Measurements from ENCODE around the gene GPR157. TPM values are rescaled to one million over a fixed set of nuclear protein-coding genes. Genes with fewer than 3 reads are reported as not detected.
"Not testable (repeated sequence)": the region's sequence is repeated elsewhere in the genome, so short reads cannot be mapped to it uniquely, and the experiment has no call there.

Gene GPR157
- polyA plus RNA-seq, 3 donors from 2014 or later = 0.36 to 0.41 TPM; not detected in 1

DNA sequence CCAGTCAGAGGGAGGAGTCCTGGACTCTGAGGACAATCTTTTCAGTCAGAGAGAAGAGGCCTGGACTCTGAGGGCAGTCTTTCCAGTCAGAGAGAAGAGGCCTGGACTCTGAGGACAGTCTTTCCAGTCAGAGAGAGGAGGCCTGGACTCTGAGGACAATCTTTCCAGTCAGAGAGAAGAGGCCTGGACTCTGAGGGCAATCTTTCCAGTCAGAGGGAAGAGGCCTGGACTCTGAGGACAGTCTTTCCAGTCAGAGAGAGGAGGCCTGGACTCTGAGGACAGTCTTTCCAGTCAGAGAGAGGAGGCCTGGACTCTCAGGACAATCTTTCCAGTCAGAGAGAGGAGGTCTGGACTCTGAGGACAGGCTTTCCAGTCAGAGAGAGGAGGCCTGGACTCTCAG is 26.5 kb upstream of the GPR157 start:
- not testable (repeated sequence) for DNase-seq; H3K4me1 Mint-ChIP-seq; H3K27ac Mint-ChIP-seq; H3K9me3 Mint-ChIP-seq; H3K27me3 Mint-ChIP-seq (ENCODE audit: low read depth in 3 of 3); H3K4me3 Mint-ChIP-seq; H3K36me3 Mint-ChIP-seq

DNA sequence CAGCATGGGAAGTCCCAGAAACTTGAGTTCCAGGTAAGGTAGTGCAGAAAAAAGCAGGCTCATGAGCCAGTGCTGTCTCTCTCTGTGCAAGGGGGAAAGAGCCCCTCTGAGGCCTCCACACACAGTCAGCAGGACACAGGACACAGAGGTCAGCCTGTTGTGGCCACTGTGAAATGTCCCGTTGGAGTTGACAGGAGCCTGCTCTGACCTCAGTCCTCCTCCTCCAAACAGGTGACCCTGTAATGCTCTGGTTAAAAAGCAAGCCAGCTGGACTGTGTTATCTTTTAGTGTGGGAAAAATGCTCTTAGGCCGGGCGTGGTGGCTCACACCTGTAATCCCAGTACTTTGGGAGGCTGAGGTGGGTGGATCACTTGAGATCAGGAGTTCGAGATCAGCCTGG is 24.2 kb upstream of the GPR157 start:
- Mint-ChIP-seq H3K27me3 (ENCODE audit: low read depth in 3 of 3) (peaks cover 0 to 2% (median 0%) of the 10 kb centered on the region in 3 donors), H3K36me3 (no peaks in the 10 kb centered on the region), H3K27ac (no peak overlapping the region), H3K4me1 (no peaks in the 10 kb centered on the region), H3K4me3 (no peak overlapping the region), H3K9me3 (no peaks in the 10 kb centered on the region)
- no peak for DNase-seq

DNA sequence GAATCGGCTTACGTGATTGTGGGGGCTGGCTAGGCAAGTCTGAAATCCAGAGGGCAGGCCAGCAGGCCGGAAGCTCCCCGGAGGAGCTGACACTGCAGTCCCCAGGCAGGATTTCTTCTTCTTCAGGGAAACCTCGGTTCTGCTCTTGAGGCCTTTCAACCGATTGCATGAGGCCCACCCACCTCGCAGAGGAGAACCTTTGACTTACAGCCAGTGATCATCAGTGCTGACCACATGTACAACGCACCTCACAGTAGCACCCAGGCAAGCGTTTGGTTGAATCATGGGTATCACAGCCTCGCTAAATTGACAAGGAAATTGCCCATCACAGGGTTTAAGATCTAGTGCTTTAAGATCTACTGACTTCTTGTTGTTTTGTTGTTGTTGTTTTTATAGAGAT is 23.6 kb upstream of the GPR157 start:
- no peak overlapping the region for H3K4me3 Mint-ChIP-seq
- H3K4me1 Mint-ChIP-seq = no peaks in the 10 kb centered on the region
- H3K36me3 Mint-ChIP-seq = no peaks in the 10 kb centered on the region
- peaks cover 0 to 2% (median 0%) of the 10 kb centered on the region in 3 donors for H3K27me3 Mint-ChIP-seq (ENCODE audit: low read depth in 3 of 3)
- H3K9me3 Mint-ChIP-seq = no peaks in the 10 kb centered on the region
- no peak for DNase-seq
- H3K27ac Mint-ChIP-seq = no peak overlapping the region

DNA sequence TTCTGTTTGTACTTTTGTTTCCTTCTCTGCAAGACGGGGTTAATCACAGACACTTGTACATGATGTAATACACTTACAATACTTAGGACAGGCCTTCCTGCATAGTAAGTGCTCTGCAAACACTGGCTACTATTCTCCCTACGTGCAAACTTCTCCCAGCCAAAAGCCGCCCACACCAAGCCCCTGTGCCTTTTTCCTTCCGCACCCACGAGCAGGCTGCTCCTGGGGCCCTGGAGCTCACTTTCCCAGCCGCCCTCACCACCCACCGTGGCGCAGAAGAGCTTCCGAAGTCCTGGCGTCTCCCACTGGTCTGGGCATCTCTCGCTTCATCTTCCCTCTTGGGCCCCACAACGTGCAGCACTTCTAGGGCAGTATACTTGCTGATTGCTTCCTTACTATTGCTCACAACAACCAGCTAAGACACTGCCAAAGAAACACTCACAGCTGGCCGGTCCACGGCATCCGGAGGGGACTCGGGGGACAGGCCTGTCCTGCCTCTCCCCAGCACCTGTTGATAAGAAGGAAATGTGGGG is 22.5 kb upstream of the GPR157 start:
- Mint-ChIP-seq H3K4me3 (no peak overlapping the region), H3K27ac (no peak overlapping the region), H3K9me3 (no peaks in the 10 kb centered on the region), H3K4me1 (no peaks in the 10 kb centered on the region), H3K36me3 (no peaks in the 10 kb centered on the region), H3K27me3 (ENCODE audit: low read depth in 3 of 3) (no peaks in the 10 kb centered on the region)
- no peak for DNase-seq

DNA sequence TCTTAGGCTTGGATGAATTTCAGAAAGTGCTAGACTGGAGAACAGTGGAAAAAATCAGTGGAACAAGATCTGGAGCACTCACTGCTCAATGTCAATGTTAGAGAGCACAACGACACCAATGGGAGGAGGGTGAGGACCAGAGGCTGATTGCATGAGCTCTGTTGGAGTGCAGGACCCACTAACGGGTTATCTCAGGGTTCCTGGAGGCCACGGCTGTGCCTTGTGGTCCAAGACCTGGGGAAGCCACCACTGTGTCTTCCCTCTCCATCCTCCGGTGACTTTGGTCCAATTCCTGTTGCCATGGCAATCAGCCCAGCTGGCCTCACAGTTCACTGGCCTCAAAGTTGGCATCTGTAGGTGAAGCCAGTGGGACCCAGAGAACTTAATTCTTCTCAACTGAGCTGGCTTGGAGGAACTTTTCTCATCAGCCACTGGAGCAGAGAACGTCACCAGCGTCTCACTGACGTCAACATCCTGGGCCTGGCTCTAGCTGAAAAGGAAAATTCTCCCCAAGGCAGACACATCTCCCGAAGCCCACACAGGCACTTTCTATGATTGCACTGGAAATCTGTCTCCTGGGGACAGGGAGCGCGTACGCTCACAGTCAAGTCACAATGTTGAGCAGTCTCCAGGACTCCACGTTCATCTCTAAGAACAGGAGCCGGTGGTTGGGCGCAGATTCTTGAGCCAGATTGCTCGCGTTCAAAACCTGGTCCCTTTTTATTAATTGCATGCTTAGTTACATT is 21.9 kb upstream of the GPR157 start:
- Mint-ChIP-seq H3K4me3 (no peak overlapping the region), H3K4me1 (no peaks in the 10 kb centered on the region), H3K9me3 (peaks cover 0 to under 1% (median 0%) of the 10 kb centered on the region in 6 donors), H3K36me3 (no peaks in the 10 kb centered on the region), H3K27ac (no peak overlapping the region), H3K27me3 (ENCODE audit: low read depth in 3 of 3) (no peaks in the 10 kb centered on the region)
- no peak for DNase-seq

DNA sequence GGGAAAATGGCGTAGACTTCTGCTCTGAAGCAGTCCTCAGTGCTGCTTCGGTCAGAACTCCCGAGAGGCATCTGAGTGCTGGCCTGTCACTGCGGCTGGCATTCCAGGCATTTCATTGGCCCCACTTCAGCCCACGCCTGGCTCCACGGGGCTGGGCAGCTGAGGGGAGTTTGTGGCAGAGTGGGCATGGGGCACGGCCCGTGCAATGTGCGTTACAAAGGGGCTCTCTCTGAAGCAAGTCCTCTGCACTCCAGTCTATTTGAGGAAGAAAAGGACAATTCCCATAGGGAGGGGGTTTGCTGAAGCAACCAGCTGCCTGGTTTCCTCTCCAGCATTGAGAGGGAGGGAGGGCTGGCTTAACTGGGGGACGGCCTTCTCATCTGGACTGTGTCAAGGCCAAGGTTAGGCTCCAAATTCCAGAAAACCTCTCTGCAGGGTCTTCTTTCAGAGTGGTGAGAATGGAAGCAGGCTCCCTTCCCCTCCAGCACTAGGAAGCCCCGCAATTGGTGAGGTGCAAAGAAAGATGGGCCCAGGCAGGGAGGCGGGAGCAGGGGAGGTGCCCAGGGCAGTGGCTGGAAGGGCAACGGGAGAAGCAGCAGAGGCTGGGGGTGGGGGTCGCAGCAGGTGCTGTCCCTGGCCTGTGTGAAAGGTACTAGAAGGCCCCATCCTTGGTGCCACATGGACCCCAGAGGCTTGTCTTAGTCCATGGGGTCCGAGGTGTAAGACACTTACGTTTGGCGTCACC is 21.1 kb upstream of the GPR157 start:
- DNase-seq = no peak
- Mint-ChIP-seq H3K4me1 (no peaks in the 10 kb centered on the region), H3K27ac (no peak overlapping the region), H3K27me3 (ENCODE audit: low read depth in 3 of 3) (no peaks in the 10 kb centered on the region), H3K4me3 (no peak overlapping the region), H3K36me3 (no peaks in the 10 kb centered on the region), H3K9me3 (peaks cover 0 to 2% (median 0%) of the 10 kb centered on the region in 6 donors)

DNA sequence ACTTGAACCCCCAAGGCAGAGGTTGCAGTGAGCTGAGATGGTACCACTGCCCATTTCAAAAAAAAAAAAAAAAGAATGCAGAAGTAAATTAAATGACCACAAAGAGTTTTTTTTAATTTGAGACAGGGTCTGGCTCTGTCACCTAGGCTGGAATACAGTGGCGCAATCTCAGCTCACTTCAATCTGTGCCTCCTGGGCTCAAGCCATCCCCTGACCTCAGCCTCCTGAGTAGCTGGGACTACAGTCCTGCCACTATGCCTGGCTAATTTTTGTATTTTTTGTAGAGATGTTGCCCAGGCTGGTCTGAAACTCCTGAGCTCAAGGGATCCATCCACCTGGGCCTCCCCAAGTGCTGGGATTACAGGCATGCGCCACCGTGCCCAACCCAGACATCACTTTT is 20.2 kb upstream of the GPR157 start:
- Mint-ChIP-seq H3K4me1 (no peaks in the 10 kb centered on the region), H3K36me3 (no peaks in the 10 kb centered on the region), H3K27me3 (ENCODE audit: low read depth in 3 of 3) (no peaks in the 10 kb centered on the region), H3K9me3 (peaks cover 0 to 2% (median 0%) of the 10 kb centered on the region in 6 donors), H3K4me3 (no peak overlapping the region), H3K27ac (no peak overlapping the region)
- DNase-seq = no peak

DNA sequence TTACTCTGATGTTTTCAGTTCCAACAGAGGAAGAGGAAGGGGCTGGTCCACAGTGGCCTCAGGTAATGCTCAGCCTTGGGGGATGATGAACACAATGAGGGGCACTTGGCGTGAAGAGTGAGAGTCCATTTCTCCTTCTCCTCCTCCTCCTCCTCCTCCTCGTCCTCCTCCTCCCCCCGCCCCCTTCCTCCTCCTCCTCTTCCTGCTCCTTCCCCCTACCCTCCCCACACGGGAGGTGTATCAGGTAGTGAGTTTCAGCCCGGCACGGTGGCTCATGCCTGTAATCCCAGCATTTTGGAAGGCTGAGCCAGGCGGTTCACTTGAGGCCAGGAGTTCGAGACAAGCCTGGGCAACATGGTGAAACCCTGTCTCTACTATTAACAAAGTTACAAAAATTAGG is 17.3 kb upstream of the GPR157 start:
- Mint-ChIP-seq H3K4me1 (peaks cover 0 to 3% of the 10 kb centered on the region in 2 donors), H3K27me3 (ENCODE audit: low read depth in 3 of 3) (peaks cover 0 to 6% (median 0%) of the 10 kb centered on the region in 3 donors), H3K36me3 (no peaks in the 10 kb centered on the region), H3K9me3 (peaks cover 0 to 2% (median 0%) of the 10 kb centered on the region in 6 donors), H3K27ac (no peak overlapping the region), H3K4me3 (no peak overlapping the region)
- no peak for DNase-seq

DNA sequence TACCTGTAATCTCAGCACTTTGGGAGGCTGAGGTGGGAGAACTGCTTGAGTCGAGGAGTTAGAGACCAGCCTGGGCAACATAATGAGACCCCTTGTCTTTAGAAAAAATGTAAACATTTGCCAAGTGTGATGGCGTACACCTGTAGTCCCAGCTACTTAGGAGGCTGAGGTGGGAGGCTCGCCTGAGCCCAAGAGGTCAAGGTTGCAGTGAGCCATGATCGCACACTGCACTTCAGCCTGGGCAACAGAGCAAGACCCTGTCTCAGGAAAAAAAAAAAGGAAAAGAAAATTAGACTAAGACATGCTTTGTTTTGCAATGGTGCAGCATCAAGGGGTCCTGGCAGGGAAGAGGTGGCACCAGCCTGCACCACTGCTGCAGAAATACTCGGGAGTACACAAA is 16.8 kb upstream of the GPR157 start:
- peaks cover 0 to 6% (median 0%) of the 10 kb centered on the region in 3 donors for H3K27me3 Mint-ChIP-seq (ENCODE audit: low read depth in 3 of 3)
- H3K9me3 Mint-ChIP-seq = peaks cover 0 to 2% (median 0%) of the 10 kb centered on the region in 6 donors
- no peaks in the 10 kb centered on the region for H3K36me3 Mint-ChIP-seq
- H3K4me3 Mint-ChIP-seq = no peak overlapping the region
- no peak overlapping the region for H3K27ac Mint-ChIP-seq
- peaks cover 0 to 3% of the 10 kb centered on the region in 2 donors for H3K4me1 Mint-ChIP-seq
- no peak for DNase-seq

DNA sequence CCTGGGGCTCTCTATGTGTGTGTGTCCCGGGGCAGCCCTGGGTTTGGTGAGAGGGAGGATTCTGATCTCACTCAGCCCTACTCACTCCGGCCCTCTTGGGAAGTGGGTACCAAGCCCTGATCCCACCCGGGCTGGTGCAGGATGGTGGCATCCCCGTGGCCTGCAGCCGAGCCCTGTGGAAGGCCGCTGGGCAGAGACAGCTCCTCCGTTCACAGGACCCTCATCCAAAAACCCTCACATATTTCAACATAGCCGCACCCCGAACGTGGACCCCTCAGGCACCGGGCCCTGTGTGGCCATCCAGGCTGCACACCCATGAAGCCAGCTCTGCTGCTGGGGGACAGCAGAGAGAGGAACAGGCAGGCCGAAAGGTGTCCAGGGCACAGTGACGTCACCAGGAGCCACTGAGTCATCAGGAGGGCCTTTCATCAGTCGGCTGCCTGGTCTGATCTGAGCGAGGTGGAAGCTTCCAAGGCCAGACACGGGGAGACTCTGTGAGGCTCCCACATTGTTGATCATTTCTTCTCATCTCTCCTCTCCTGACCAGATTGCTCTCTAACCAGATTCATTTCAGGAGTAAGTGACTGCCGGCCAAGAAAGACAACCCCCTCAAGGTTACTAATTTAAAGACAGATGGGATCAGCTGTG is 16.2 kb upstream of the GPR157 start:
- Mint-ChIP-seq H3K27me3 (ENCODE audit: low read depth in 3 of 3) (peaks cover 0 to 6% (median 0%) of the 10 kb centered on the region in 3 donors), H3K4me3 (no peak overlapping the region), H3K4me1 (peaks cover 0 to 3% of the 10 kb centered on the region in 2 donors), H3K9me3 (peaks cover 0 to 2% (median 0%) of the 10 kb centered on the region in 6 donors), H3K27ac (no peak overlapping the region), H3K36me3 (no peaks in the 10 kb centered on the region)
- DNase-seq = no peak

DNA sequence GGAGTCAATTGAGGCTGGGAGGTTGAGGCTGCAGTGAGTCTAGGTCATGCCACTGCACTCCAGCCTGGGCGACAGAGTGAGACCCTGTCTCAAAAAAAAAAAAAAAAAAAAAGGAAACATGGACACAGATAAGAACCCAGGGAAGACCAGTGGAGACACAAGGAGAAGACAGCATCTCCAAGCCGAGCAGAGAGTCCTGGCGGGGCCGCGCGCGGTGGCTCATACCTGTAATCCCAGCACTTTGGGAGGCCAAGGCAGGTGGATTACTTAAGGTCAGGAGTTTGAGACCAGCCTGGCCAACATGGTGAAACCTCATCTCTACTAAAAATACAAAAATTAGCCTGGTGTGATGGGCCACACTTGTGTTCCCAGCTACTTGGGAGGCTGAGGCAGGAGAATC is 15.6 kb upstream of the GPR157 start:
- H3K27ac Mint-ChIP-seq; H3K27me3 Mint-ChIP-seq (ENCODE audit: low read depth in 3 of 3); DNase-seq; H3K36me3 Mint-ChIP-seq; H3K4me1 Mint-ChIP-seq; H3K4me3 Mint-ChIP-seq; H3K9me3 Mint-ChIP-seq: not testable (repeated sequence)

DNA sequence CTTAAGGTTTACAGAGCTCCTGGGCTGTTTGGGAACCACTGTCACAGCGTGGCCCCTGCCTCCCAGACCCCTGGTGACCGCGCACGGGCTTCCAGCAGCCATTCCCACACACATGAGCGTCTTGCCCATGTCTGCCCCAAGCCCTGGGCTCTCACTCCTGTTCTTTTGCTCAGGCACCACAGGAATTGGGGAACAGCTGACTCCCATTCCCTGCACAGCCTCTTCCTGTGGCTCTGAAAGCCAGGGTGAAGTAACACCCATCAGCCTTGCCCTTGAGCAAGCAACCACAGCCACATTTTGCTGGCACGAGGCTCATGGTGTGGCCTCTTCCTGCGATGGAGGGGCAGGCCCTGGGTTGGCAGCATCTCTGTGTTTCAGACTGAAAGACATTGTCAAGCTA is 14.3 kb upstream of the GPR157 start:
- H3K9me3 Mint-ChIP-seq = peaks cover 0 to 2% (median 0%) of the 10 kb centered on the region in 6 donors
- H3K27ac Mint-ChIP-seq = no peak overlapping the region
- no peaks in the 10 kb centered on the region for H3K36me3 Mint-ChIP-seq
- peaks cover 0 to 3% of the 10 kb centered on the region in 2 donors for H3K4me1 Mint-ChIP-seq
- no peak overlapping the region for H3K4me3 Mint-ChIP-seq
- peaks cover 1 to 6% (median 2%) of the 10 kb centered on the region in 3 donors for H3K27me3 Mint-ChIP-seq (ENCODE audit: low read depth in 3 of 3)
- DNase-seq = no peak

DNA sequence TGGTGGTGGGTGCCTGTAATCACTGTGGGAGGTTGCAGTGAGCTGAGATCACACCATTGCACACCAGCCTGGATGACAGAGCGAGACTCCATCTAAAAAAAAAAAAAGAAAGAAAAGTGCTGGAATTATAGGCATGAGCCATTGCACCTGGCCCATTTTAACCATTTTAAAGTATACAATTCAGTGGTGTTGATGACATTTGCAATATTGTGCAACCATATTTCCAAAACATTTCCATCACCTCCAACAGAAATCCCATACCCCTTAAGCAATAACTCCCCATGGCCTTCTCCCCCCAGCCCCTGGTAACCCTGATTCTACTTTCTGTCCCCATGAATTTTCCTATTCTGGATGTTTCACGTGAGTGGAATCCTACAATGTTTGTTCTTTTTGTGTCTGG is 11.0 kb upstream of the GPR157 start:
- no peaks in the 10 kb centered on the region for H3K36me3 Mint-ChIP-seq
- H3K4me3 Mint-ChIP-seq = no peak overlapping the region
- no peak for DNase-seq
- H3K27ac Mint-ChIP-seq = no peak overlapping the region
- H3K4me1 Mint-ChIP-seq = peaks cover 0 to 3% of the 10 kb centered on the region in 2 donors
- peaks cover 1 to 6% (median 4%) of the 10 kb centered on the region in 3 donors for H3K27me3 Mint-ChIP-seq (ENCODE audit: low read depth in 3 of 3)
- H3K9me3 Mint-ChIP-seq = no peaks in the 10 kb centered on the region

DNA sequence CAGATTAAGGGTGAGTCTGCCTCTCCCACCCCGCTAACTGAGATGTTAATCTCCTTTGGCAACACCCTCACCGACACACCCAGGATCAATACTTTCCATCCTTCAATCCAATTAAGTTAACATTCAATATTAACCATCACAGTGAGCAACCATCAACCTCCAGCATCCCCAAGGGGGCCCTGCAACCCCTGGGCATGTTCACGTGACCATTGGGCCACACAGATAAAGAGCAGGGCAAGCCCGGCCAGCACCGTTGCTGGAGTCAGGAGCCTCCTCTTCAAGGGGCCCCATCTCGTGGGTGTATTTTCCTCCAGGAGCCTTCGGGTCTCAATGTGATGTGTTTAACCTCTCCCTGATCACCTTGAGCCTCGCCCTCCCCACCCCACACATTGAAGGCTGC is 8.0 kb upstream of the GPR157 start:
- no peaks in the 10 kb centered on the region for H3K4me1 Mint-ChIP-seq
- no peak overlapping the region for H3K4me3 Mint-ChIP-seq
- H3K27ac Mint-ChIP-seq = no peak overlapping the region
- no peaks in the 10 kb centered on the region for H3K36me3 Mint-ChIP-seq
- DNase-seq = no peak
- H3K9me3 Mint-ChIP-seq = no peaks in the 10 kb centered on the region
- peaks cover 1 to 7% (median 2%) of the 10 kb centered on the region in 3 donors for H3K27me3 Mint-ChIP-seq (ENCODE audit: low read depth in 3 of 3)
